ENCODE results near the gene FUT9.
"Not testable (repeated sequence)": the region's sequence is repeated elsewhere in the genome, so short reads cannot be mapped to it uniquely, and the experiment has no call there.

The FUT9 gene

GRCh38 chr6:96186094-96186493 lies 170.3 kb downstream of the FUT9 start:
- DNase-seq (ENCODE audit: low read depth in 2 of 2), result no peak

GRCh38 chr6:96186516-96187195 lies 170.9 kb downstream of the FUT9 start:
- no peak for DNase-seq (ENCODE audit: low read depth in 2 of 2)

GRCh38 chr6:96194675-96195074 lies 178.9 kb downstream of the FUT9 start:
- DNase-seq (ENCODE audit: low read depth in 2 of 2), result no peak

GRCh38 chr6:96195272-96195671 lies 179.5 kb downstream of the FUT9 start:
- no peak for DNase-seq (ENCODE audit: low read depth in 2 of 2)

DNA sequence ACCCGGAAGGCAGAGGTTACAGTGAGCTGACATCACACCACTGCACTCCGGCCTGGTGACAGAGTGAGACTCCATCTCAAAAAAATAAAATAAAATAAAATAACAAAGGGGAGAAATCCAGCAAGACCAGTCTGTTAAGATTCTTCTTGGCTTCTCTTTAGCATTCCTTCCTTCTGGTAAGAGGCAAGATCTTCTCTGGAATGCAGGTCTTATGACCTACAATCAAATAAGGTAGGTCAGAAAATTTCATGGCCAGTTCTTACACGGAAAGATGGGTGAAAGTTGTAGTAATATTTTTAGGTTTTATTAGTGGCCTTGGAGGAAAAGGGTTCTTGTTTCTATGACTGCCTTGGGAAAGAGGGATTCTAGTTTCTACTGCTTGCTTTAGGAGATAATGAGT lies 180.9 kb downstream of the FUT9 start:
- DNase-seq (ENCODE audit: low read depth in 2 of 2), result no peak

GRCh38 chr6:96197241-96197640 lies 181.5 kb downstream of the FUT9 start:
- no peak for DNase-seq (ENCODE audit: low read depth in 2 of 2)

DNA sequence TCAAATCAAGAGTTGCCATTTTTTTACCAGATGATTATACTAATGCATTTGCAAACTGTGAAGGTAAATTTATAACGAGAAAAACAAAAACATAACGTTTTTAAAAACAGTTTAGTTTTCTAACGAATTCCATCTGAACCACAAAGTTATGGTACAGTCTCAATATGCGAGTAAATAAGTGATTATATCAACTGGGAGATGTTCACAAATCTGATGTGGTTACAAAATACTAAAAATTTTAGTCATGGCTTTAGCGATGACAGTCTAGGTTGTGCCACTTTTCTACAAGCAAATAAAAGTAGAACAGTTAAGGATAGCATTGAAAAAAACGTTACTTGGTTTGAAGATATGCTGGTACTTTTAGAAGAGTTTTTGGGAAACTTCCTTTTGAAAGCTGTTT lies 186.8 kb downstream of the FUT9 start:
- DNase-seq (ENCODE audit: low read depth in 2 of 2), result no peak

GRCh38 chr6:96211341-96211740 lies 195.6 kb downstream of the FUT9 start:
- no peak for DNase-seq (ENCODE audit: low read depth in 2 of 2)

- DNase-seq (ENCODE audit: low read depth in 2 of 2), result no peak
Observed at GRCh38 chr6:96212066-96212465, 196.3 kb downstream of the FUT9 start.

DNA sequence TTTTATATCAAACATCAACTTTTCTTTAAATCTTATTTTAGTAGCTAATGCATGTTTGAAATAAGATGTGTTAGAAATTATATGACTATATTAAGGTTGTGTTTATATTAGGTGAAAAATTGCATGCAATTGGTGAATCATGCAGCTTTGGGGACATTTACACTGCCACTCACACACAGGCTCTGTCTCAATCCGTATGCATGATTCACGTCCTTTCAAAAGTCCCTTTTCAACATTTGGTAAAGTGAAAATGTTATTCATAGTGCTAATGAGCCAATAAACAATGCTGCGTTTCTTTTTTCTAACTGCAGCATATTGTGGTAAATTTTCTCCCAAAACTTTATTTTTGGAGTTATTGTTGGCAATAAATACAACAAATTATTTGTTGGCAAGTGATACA lies 198.0 kb downstream of the FUT9 start:
- no peak for DNase-seq (ENCODE audit: low read depth in 2 of 2)

- DNase-seq (ENCODE audit: low read depth in 2 of 2), result no peak
Observed at GRCh38 chr6:96223695-96224094, 207.9 kb downstream of the FUT9 start.

GRCh38 chr6:96227135-96227534 lies 211.4 kb downstream of the FUT9 start:
- no peak for DNase-seq (ENCODE audit: low read depth in 2 of 2)

- no peak for DNase-seq (ENCODE audit: low read depth in 2 of 2)
Observed at GRCh38 chr6:96234444-96234843, 218.7 kb downstream of the FUT9 start.

- no peak for DNase-seq (ENCODE audit: low read depth in 2 of 2)
Observed at GRCh38 chr6:96235927-96236326, 220.2 kb downstream of the FUT9 start.

- DNase-seq (ENCODE audit: low read depth in 2 of 2), result no peak
Observed at GRCh38 chr6:96236471-96236870, 220.7 kb downstream of the FUT9 start.

- DNase-seq (ENCODE audit: low read depth in 2 of 2), result no peak
Observed at GRCh38 chr6:96237638-96238347, 222.0 kb downstream of the FUT9 start.

DNA sequence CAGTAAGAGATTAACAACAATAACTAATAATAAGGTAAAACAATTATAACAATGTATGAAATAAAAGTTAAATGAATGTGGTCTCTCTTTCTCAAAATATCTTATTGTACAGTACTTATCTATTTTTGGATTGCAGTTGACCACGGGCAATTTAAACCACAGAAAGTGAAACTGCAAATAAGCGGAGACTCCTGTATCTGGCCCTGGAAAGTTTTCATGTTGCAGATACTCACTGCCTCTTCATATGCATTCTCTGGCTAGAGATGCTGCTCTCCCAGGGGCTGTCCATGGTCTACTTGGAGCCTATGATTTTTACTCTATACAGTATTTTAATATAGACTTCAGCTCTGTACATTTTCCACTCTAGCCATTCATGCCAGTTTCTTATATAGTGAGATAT lies 230.8 kb downstream of the FUT9 start:
- DNase-seq (ENCODE audit: low read depth in 2 of 2), result no peak

DNA sequence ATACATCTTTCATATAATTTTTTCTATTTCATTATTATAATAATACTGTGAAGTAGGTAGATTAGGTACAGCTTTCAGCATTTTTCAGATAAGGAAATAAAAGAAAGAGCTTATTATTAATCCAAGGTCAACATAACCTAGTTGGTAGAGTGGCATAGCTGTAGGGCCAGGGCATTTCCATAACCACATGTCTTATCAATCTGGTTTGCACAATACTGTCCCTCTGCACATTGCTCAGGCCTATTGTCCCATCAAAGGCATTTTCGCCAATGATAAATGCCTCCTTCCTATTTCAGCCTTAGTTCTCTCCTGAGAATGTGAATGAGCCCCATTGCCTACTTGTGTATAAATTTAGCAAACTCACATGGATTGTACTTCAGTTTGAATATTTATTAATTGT lies 234.0 kb downstream of the FUT9 start:
- DNase-seq (ENCODE audit: low read depth in 2 of 2), result no peak

DNA sequence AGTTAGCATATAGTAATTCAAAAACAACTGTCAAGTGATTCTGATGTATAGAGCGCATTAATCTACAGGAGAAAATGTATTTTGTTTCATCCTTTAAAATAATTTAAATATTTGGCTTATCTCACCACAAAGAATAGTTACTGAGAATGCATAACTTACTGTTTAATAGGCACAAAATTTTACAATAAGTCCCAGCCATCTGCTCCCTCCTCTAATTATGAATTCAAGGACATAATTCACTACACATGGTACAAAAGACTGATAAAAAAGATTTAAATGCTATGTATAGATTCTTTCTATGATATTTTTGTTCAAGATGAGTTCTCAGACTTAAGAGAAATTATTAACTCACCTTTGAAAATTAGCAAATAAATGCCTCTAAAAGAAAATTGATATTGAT lies 242.0 kb downstream of the FUT9 start:
- no peak for DNase-seq (ENCODE audit: low read depth in 2 of 2)

DNA sequence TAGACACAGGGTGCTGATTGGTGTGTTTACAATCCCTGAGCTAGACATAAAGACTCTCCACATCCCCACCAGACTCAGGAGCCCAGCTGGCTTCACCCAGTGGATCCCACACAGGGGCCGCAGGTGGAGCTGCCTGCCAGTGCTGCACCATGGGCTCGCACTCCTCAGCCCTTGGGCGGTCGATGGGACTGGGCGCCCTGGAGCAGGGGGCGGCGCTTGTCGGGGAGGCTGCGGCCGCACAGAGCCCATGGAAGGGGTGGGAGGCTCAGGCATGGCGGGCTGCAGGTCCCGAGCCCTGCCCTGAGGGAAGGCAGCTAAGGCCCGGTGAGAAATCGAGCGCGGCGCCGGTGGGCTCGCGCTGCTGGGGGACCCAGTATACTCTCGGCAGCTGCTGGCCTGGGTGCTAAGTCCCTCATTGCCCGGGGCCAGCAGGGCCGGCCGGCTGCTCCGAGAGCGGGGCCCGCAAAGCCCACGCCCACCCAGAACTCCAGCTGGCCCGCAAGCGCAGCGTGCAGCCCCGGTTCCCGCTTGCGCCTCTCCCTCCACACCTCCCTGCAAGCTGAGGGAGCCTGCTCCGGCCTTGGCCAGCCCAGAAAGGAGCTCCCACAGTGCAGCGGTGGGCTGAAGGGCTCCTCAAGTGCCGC lies 245.1 kb downstream of the FUT9 start:
- DNase-seq (ENCODE audit: low read depth in 2 of 2), result not testable (repeated sequence)
